Skeletal muscle cell (primary cell): ENCODE results near the gene SIK3.
A peak's percentile ranks its signal among the peaks of the same experiment; 100 is the strongest.

Experiments
- DNase-seq: peaks from one replicate; pipeline ENCODE4 v3.0.0-alpha.2; 2010; ENCODE audit warnings: low read depth
- H3K4me3 ChIP-seq: 2 replicates; pipeline ENCODE4 v1.5.1; 2011; ENCODE audit warnings: low read depth, mild to moderate bottlenecking, control low read depth, low read length, moderate library complexity

Gene SIK3

DNA sequence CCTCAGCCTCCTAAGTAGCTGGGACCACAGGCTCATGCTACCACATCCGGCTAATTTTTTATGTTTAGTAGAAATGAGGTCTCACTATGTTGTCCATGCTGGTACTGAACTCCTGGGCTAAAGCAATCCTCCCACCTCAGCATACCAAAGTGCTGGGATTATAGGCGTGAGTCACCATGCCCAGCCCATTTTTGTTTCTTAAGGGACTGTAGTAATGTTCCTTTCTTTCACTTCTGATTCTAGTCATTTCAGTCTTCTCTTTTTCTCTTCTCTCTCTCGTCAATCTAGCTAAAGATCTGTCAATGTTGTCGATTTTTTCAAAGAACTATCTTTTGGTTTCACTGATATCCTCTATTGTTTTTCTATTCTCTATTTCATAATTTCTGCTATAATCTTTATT, 149.8 kb downstream of the SIK3 start:
- DNase-seq = no peak
- H3K4me3 ChIP-seq = no peak overlapping the region

DNA sequence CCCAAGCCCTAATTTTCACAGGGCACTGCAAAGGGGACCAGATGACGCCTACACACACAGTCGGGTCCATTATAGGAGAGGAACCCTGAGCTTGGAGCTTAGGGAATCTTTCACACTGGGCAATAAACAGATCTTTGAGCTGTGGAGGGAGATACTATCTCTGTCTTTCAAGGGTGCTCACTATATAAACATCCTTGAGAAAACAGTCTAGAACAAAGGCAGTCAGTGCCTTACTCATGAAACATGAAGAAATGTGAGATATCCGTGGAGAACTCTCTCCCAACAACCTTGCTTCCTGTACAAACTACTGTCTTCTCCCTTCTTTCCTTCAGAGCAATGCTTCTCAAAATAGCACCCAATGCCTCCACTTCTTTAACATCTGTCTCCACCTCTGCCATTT, 151.8 kb downstream of the SIK3 start:
- H3K4me3 ChIP-seq = no peak overlapping the region
- DNase-seq = no peak

DNA sequence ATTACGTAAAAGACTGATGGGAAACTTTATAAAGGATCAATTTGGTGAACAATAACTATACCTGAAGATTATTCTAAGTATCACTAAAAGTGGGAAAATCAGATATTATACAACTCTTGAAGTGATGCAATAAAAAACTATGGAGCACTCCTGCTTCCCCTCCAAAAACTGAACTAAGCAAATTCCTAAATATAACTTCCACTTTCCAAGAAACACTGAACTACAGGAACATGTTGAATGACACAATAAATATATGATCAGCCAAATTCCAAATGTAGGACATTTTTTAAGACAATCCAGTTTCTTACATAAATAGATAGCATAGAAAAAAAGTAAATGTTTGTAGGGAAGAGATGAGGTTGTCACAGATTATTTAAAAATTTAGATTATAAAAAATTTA, 158.7 kb downstream of the SIK3 start:
- H3K4me3 ChIP-seq = no peak overlapping the region
- no peak for DNase-seq

DNA sequence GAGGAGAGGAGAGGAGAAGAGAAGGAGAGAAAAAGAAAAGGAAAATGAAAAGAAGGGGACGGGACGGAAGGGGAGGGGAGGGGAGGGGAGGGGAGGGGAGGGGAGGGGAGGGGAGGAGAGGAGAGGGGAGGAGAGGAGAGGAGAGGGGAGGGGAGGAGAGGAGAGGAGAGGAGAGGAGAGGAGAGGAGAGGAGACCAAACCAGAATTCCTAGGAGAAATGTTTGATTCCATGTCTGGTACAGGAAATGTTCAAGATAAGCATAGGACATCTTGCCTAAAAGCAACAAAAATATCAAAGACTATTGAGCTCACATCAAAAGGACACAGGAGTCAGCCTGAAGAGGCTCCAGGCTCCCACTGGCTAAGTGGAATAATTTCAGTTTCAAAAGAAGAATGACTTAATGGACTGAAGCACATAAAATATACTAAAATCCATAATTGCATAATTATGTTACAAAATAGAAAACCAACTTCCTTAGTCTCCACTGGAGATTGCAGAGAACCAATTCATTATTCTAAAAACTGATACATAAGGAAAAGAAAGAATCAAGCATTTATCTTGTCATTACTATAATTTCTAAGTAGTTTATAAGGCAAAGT, 159.7 kb downstream of the SIK3 start:
- DNase-seq = no peak

DNA sequence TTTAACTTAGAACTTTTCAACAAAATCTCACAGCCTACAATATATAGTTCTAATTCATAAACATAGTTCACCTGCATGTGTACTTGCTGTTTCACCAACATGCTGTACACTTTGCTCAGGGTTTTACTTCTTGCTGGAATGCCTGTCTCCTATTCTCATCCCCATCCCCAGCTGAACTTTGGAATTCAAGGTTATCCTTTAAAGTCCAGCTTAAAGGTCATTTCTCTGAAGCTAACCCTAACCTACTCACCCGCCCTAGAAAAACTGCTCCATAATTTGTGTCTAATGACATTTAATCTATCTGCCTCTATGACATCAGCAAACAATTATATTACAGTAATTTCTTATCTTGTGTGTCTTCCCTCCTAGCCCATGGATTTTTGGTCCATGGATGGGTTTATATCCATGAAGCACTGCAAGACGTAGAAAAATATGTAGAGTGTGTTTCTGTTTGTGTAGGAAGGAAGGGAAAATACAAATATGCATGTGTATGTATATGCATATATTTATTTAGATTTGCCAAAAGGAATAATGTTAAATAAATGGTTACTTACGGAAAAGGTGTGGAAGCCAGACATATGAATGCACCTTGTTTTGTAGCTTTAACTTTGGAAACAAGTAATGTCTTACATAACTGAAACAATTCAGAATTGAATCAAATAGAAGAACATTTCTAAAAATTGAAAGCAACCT, 161.3 kb downstream of the SIK3 start:
- H3K4me3 ChIP-seq = no peak overlapping the region
- no peak for DNase-seq

More for the DNA sequence above, 159.7 kb downstream of the SIK3 start:
- H3K4me3 ChIP-seq = no peak overlapping the region

DNA sequence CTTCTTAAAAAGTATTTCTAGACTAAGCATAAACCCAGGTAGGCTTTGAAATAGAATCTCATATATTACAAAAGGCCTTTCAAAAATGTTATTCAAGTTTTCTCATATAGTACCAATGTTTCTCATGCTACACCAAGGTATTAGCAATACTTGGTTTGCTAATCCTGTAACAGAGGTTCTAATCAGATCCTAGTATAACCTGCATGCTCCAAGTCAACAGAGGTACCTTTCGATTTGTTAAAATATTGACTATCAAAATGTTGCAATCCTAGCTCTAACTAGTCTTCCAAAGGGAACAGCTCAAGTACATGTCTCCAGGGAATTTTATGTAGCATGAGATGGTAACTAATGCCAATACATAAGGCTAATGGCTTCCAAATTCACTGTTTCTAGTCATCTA, 162.7 kb downstream of the SIK3 start:
- DNase-seq = no peak
- no peak overlapping the region for H3K4me3 ChIP-seq

DNA sequence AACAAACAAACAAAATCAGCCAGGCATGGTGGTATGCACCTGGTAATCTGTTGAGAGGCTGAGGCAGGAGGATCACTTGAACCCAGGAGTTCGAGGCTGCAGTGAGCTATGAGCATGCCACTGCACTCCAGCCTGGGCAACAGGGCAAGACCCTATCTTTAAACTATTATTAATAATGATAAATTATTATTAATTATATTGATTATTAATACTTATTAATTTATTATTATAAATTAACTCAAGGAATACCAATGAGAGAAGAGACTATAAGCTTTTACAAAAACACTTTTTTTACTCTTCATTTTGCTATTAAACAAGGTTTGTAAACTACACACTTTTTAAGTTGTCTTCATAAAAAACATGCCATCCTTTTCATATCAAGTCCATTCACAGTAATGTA, 163.1 kb downstream of the SIK3 start:
- H3K4me3 ChIP-seq = no peak overlapping the region
- no peak for DNase-seq

DNA sequence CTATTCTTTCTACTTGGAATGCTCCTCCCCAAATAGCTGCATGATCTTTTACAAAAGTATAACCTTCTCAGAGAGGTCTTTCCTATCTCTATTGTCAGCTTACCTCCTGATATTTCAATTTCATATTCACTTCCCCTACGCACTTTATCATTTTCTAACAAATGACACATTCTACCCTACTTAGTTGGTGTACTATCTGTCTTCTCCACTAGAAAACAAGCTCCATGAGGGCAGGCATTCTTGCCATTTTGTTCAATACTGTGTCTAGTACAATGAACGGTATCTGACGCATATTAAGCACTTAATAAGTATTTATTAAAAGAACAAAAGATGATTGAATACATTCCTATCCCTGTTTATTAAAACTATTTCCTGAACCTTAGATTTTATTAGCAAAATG, 164.3 kb downstream of the SIK3 start:
- no peak for DNase-seq
- no peak overlapping the region for H3K4me3 ChIP-seq

DNA sequence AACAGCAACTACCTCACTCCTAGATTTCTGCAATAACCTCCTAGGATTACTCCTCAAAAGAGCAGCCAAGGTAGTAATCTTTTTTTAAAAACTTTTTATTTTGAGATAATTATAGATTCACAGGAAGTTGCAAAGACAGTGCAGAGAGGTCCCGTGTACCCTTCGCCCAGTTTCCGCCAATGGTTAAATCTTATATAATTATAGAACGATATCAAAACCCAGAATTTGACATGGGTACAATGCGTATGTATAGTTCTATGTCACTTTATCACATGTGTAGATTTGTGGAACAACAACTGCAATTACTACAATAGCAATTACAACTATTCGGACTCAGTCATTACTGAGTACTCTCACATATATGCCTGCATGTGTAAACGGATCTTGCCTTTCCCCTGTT, 166.0 kb downstream of the SIK3 start:
- no peak overlapping the region for H3K4me3 ChIP-seq
- no peak for DNase-seq

DNA sequence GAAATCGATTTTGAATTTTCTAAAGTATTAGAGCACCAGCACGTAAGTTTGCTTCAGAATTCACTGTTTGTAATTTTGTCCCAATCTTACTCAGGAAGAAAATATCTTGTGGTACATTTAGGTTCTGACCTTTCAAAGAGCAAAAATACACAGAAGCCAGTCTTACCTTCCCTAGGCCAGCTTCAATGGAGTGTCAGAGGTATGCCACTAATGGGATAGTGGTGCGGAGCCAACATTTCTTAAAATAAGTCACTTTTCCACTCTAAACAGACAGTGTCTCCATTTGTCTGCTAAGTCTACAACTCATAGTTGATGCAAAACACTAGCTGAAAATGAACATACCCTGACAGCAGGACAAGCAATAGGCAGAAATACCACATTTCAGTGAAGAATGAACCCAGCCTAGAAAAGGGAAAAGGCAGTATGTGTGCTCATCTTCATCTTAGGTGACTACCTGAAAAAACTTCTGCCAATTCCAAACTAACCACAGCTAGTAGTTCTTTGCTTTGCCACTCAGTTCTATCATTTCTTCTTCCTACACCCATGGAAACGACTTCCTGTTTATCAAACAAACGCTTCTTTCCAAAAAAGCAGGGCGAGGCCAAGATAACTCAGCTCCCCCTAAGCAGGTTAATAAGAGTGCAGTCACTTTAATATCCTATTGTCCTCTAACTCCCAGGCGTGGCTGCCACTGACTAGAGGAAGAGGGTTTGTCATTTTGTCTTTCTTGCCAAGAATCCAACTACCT, 166.8 kb downstream of the SIK3 start:
- H3K4me3 ChIP-seq = no peak overlapping the region
- no peak for DNase-seq

DNA sequence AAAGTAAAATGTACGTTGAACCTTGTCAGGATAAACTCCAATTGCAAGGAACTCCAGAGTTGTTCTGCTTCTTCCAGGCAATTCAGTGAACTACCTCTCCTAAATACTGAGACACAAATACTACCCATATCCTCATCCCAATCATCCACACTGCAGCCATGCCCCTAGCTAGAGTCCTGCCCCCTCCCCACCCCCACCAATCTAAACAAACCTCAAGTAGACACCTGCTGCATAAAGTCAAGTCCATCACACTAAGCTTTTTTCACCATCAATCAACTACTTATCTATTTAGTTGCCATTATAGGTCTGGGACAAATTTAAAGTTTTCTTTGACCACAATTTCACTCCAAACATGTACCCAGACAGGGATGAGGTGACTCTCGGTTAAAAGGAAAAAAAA, 167.6 kb downstream of the SIK3 start:
- DNase-seq = no peak
- peak overlapping the region; percentile 21 for H3K4me3 ChIP-seq

DNA sequence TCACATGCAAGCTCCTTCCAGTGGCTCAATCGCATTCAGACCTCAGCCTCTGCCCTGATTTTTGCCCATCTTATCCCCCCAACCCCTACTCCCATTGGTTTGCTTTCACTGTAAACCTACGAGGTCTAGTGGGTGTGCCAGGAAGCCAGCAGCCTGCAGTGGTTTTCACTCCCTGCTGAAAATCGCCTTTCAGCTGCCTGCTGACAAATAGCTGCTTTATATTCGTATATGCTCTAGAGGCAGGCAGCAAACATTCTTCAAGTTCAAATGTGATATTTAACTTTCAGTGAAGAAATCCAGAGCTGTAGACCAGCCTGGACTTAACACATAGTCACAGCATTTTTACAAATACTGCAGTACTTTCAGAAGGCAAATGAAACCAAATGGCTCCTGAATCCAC, 168.1 kb downstream of the SIK3 start:
- DNase-seq = no peak

DNA sequence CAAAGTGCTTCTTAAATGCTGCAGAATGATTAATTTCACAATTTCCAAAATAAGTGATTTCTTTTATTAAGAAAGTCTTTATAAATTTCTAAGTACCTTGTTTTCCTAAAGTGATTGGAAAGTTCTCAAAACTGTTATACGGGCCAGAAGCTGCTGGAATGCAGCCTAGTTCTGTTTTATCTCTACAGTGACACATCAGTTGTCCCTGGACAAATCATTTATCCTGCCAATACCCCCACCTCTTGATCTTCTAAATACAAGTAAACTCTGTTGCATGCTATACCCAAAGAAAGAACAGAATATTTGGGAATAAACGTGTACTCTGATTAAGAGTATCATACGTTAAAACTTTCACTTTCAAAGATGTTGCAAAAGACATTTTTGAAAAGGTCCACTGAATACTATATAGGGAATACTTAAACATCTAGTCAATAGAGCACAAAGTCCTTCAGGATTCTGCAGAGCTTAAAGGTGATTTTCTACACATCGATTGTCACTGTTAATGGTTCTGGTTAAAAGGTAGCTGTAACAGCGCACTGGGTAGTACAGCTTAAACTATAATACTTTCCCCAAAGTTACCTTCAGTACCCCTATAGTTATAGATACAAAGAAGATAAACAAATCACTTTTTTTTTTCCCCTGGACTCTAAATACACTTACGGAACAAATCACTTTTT, 168.7 kb downstream of the SIK3 start:
- no peak overlapping the region for H3K4me3 ChIP-seq
- no peak for DNase-seq

More for the DNA sequence above, 168.1 kb downstream of the SIK3 start:
- peak overlapping the region; percentile 21 for H3K4me3 ChIP-seq

DNA sequence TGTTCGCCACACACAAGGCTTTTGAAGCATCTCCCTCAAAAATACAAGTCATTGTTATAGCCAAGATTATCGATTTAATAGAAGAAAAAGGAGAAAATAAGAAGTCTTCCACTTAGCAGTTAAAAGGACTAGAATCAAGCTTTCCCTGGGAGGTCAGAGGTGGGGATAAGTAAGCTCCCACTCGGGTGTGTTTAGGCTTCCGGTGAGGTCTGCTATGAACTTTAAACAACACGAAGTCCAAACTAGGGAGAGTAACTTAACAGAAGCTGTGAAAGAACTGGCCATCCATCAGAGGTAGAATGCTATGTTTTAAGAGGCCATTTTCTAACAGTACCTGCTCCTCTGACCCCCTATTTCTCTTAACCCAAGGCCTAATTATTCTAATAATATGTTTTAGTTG, 169.4 kb downstream of the SIK3 start:
- DNase-seq = no peak
- H3K4me3 ChIP-seq = no peak overlapping the region

DNA sequence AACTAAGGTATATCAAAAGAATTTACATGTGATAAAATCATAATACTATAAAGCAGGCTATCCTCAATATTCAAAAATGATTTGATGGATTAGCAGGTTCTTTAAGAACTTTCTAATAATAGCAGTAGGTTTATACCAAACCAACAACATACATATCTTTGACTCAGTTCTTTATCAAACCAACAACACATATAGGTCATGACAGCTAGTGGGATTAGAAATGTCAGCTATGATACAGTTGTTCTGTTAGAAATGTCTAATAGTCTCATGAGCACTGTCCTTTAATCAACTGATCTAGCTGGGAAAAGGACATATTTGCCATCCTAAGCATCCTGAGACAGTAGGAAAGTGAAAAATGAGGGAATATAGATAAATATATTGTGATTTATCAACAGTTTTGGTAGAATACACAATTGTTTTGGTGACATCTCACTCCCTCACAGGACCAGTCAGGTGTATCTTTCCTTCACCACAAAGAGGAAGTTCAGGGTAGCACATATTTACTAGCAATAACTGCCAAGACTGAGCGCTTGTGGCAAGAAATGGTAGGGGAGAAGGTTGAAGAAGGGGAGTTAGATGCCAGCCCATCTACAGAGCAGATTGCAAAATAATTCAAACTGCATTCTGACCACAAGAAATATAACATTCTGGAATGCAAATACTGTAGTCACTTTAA, 170.0 kb downstream of the SIK3 start:
- no peak for DNase-seq
- H3K4me3 ChIP-seq = no peak overlapping the region

DNA sequence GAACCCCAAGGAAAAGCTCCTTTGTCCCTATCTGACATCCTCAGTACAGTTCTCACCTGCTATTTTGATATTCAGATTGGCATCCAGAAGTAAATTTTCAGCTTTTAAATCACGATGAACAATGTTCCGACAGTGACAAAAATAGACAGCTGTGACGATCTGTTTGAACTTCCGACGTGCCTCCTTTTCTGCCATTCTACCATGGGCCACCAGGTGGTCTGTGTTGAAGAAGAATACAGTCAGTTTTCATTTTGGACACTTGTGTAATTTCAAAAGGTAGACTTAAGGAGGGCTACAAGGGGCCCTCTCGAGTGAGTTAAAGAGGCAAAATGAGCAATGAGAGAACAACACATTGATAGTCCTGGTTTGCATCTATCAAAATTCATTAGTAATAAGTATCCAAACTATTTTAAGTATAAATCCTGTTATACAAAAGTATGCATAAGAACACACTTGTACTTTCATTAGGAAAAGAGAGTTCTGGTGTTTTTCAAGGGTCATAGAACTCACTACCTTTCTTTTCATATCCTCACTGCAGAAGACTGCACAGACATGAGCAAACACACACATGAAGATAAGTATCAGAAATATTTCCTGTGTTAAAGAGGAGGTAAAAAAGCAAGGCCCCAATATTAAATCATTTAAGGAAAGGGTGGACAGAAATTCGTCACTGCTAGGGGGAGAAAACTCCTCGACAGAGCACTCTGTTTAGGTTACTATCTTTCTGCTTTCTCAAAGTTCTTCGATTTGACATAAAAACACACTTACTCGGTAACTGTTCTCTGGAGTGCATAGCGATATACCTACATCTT, 170.9 kb downstream of the SIK3 start:
- no peak overlapping the region for H3K4me3 ChIP-seq
- no peak for DNase-seq

DNA sequence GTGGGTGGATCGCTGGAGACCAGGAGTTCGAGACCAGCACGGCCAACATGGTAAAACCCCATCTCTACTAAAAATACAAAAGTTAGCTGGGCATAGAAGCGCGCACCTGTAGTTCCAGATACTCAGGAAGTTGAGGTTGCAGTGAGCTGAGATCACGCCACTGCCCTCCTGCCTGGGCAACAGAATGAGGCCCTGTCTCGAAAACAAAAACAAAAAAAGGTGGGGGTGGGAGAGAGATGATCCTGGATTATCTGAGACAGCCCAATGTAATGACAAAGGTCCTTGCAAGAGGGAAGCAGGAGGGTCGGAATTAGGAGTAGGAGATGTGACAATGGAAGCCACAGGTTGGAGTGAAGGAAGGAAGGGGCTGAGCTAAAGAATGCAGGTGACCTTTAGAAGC, 173.2 kb downstream of the SIK3 start:
- no peak overlapping the region for H3K4me3 ChIP-seq

DNA sequence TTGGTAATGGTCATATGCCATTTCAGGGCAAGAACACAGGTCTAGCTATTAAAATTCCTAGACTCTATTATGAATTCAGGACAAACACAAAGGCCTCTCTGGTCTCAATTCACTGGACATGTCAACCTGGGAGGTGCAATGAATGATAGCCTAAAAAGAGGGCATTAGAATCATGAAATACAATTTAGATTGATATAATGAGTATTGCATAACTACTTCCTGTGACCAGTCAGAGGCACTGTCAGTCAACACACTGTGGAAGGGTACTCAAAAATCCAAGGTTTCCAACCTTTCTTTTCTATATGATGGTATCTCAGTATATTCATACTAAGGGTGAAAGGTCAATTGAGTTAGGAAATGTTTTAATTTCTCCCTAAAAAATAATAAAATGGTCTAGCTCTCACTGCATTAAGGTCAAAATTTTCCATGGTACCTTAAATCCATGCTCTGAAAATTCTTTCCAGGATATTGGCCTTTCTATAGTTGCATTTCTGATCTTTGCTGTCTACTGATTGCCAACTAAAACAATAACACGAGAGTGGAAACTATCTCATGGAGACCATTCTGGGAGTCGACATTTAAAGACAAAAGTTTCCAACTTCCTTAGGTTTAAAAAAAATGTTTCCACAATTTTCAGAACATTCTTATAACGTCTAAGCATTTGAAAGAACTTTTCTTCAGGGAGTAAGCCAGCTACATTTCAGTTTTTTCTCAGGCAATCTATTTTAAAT, 179.1 kb downstream of the SIK3 start:
- no peak for DNase-seq
- H3K4me3 ChIP-seq = no peak overlapping the region

More for the DNA sequence above, 173.2 kb downstream of the SIK3 start:
- no peak for DNase-seq
